Measurements from ENCODE around the gene GUCY2C.

- no peak for TF ChIP-seq EZH2 (IDR thresholded peaks at IDR 0.05; ENCODE audit: borderline replicate concordance, low read length)
- TF ChIP-seq CTCF (IDR thresholded peaks at IDR 0.05; ENCODE audit: low read length): no peak
Measured at GRCh38 chr12:14591719-14592118, 104.7 kb downstream of the GUCY2C start.
